Ammon's horn (tissue), 1 donor: ENCODE measurements around the gene RICTOR.

Experiments used
- DNase-seq: peaks from one replicate; pipeline ENCODE4 v3.0.0-alpha.2; 2016; ENCODE audit warnings: low spot score

The RICTOR gene

GRCh38 chr5:38932854-38933408, 141.3 kb downstream of the RICTOR start:
- DNase-seq, result no peak

GRCh38 chr5:38931731-38932130, 142.5 kb downstream of the RICTOR start:
- DNase-seq, result no peak

GRCh38 chr5:38929838-38930237, 144.4 kb downstream of the RICTOR start:
- DNase-seq, result no peak

- DNase-seq, result no peak
Measured at GRCh38 chr5:38927470-38927869, 146.7 kb downstream of the RICTOR start.

- no peak for DNase-seq
Measured at GRCh38 chr5:38926121-38926520, 148.1 kb downstream of the RICTOR start.

GRCh38 chr5:38925154-38925925, 148.9 kb downstream of the RICTOR start:
- no peak for DNase-seq

- no peak for DNase-seq
Measured at GRCh38 chr5:38923661-38924451, 150.3 kb downstream of the RICTOR start.

- DNase-seq, result peak; percentile 73
Measured at GRCh38 chr5:38922199-38922598, 152.0 kb downstream of the RICTOR start.

- no peak for DNase-seq
Measured at GRCh38 chr5:38921174-38921573, 153.0 kb downstream of the RICTOR start.

GRCh38 chr5:38916802-38917201, 157.4 kb downstream of the RICTOR start:
- no peak for DNase-seq

GRCh38 chr5:38913714-38914113, 160.5 kb downstream of the RICTOR start:
- no peak for DNase-seq

GRCh38 chr5:38911933-38912332, 162.3 kb downstream of the RICTOR start:
- no peak for DNase-seq

- no peak for DNase-seq
Measured at GRCh38 chr5:38906503-38906902, 167.7 kb downstream of the RICTOR start.

GRCh38 chr5:38905516-38905915, 168.7 kb downstream of the RICTOR start:
- DNase-seq, result no peak

GRCh38 chr5:38899936-38900335, 174.3 kb downstream of the RICTOR start:
- DNase-seq, result no peak

- DNase-seq, result no peak
Measured at GRCh38 chr5:38896760-38897159, 177.4 kb downstream of the RICTOR start.

- DNase-seq, result no peak
Measured at GRCh38 chr5:38892363-38892762, 181.8 kb downstream of the RICTOR start.

GRCh38 chr5:38891563-38891962, 182.6 kb downstream of the RICTOR start:
- no peak for DNase-seq

GRCh38 chr5:38889424-38889823, 184.8 kb downstream of the RICTOR start:
- DNase-seq, result no peak

GRCh38 chr5:38888041-38888440, 186.2 kb downstream of the RICTOR start:
- DNase-seq, result no peak
